NCI-H82 (cell line): ENCODE measurements around the gene LOC101059915.
"Not testable (repeated sequence)": the region's sequence is repeated elsewhere in the genome, so short reads cannot be mapped to it uniquely, and the experiment has no call there.

Experiments used
- DNase-seq: peaks from one replicate; lab custom pipeline; 2025; lab: John Stamatoyannopoulos, UW

LOC101059915 gene

GRCh38 chrX:71640002-71640401 is 27.3 kb upstream of the LOC101059915 start:
- no peak for DNase-seq

GRCh38 chrX:71644406-71644805 is 22.9 kb upstream of the LOC101059915 start:
- not testable (repeated sequence) for DNase-seq

GRCh38 chrX:71650333-71650969 is 16.9 kb upstream of the LOC101059915 start:
- DNase-seq, result peak; percentile 11

- peak; percentile 71 for DNase-seq
Observed at GRCh38 chrX:71652405-71652804, 14.9 kb upstream of the LOC101059915 start.

- DNase-seq, result no peak
Observed at GRCh38 chrX:71653344-71653743, 14.0 kb upstream of the LOC101059915 start.

GRCh38 chrX:71657267-71657666 is 10.1 kb upstream of the LOC101059915 start:
- DNase-seq, result no peak

- no peak for DNase-seq
Observed at GRCh38 chrX:71659342-71659741, 8.0 kb upstream of the LOC101059915 start.

GRCh38 chrX:71659959-71660358 is 7.4 kb upstream of the LOC101059915 start:
- no peak for DNase-seq

- no peak for DNase-seq
Observed at GRCh38 chrX:71660562-71661416, 6.6 kb upstream of the LOC101059915 start.

GRCh38 chrX:71661919-71662318 is 5.4 kb upstream of the LOC101059915 start:
- no peak for DNase-seq

GRCh38 chrX:71662654-71663053 is 4.7 kb upstream of the LOC101059915 start:
- DNase-seq, result not testable (repeated sequence)

- DNase-seq, result not testable (repeated sequence)
Observed at GRCh38 chrX:71663238-71663637, 4.1 kb upstream of the LOC101059915 start.

- peak; percentile 82 for DNase-seq
Observed at GRCh38 chrX:71664202-71664601, 3.1 kb upstream of the LOC101059915 start.

GRCh38 chrX:71664889-71665491 is 2.4 kb upstream of the LOC101059915 start:
- peak; percentile 79 for DNase-seq

GRCh38 chrX:71665747-71666146 is 1.6 kb upstream of the LOC101059915 start:
- DNase-seq, result no peak

GRCh38 chrX:71666240-71667223 is 814 bp upstream of the LOC101059915 start:
- DNase-seq, result no peak

GRCh38 chrX:71668248-71668595 is 876 bp downstream of the LOC101059915 start:
- DNase-seq, result no peak

- no peak for DNase-seq
Observed at GRCh38 chrX:71669492-71669891, 2.1 kb downstream of the LOC101059915 start.

- DNase-seq, result peak; percentile 71
Observed at GRCh38 chrX:71669947-71670346, 2.6 kb downstream of the LOC101059915 start.

- DNase-seq, result no peak
Observed at GRCh38 chrX:71671043-71671780, 3.9 kb downstream of the LOC101059915 start.

- no peak for DNase-seq
Observed at GRCh38 chrX:71671938-71672337, 4.6 kb downstream of the LOC101059915 start.
